Astrocyte of the spinal cord (primary cell): ENCODE measurements around the gene ZNF366.

Experiments used
- DNase-seq: peaks from one replicate; pipeline ENCODE4 v3.0.0; 2011; ENCODE audit warnings: low read depth, low spot score
- H3K4me3 ChIP-seq: 2 replicates; pipeline ENCODE4 v1.5.1; 2011; ENCODE audit warnings: low read depth, mild to moderate bottlenecking, low read length, moderate library complexity
- CTCF ChIP-seq: IDR thresholded peaks from 2 replicates; pipeline ENCODE4 v1.5.1; 2012; ENCODE audit warnings: low read depth, mild to moderate bottlenecking, low read length, inconsistent platforms
- in situ Hi-C: cut with HindIII; loops from 2 replicates; pipeline ENCODE4 v1.10.0; 2017; ENCODE audit warnings: low sequenced_read_pairs

ZNF366 gene

DNA sequence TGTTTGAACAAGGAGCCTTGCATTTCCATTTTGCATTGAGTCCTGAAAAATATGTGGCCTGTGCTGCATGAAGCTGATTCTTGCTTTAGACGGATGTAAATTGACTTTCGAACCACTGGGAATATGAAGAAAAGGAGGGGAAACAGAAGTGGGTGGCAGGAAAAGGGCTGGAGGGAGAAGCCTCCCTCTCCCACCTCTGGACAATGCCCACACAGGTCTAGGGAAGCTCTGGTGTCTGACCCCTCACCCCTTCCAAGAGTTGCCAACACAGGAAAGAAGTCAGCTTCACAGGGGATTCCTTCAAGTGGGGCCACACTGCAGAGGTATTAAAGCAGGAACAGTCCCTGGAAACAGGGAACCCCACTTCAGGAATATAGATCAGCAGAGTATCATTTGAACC lies 52.2 kb downstream of the ZNF366 start:
- H3K4me3 ChIP-seq = no peak overlapping the region
- in situ Hi-C loops = no loop called here
- TF ChIP-seq CTCF = no peak
- no peak for DNase-seq

- no peak overlapping the region for H3K4me3 ChIP-seq
- in situ Hi-C loops = no loop called here
- no peak for TF ChIP-seq CTCF
- DNase-seq = no peak
Measured at GRCh38 chr5:72453246-72453775, 53.9 kb downstream of the ZNF366 start.

GRCh38 chr5:72452515-72453245 lies 54.5 kb downstream of the ZNF366 start:
- peak; percentile 81 for DNase-seq
- no peak overlapping the region for H3K4me3 ChIP-seq
- in situ Hi-C loops = no loop called here
- TF ChIP-seq CTCF = no peak

DNA sequence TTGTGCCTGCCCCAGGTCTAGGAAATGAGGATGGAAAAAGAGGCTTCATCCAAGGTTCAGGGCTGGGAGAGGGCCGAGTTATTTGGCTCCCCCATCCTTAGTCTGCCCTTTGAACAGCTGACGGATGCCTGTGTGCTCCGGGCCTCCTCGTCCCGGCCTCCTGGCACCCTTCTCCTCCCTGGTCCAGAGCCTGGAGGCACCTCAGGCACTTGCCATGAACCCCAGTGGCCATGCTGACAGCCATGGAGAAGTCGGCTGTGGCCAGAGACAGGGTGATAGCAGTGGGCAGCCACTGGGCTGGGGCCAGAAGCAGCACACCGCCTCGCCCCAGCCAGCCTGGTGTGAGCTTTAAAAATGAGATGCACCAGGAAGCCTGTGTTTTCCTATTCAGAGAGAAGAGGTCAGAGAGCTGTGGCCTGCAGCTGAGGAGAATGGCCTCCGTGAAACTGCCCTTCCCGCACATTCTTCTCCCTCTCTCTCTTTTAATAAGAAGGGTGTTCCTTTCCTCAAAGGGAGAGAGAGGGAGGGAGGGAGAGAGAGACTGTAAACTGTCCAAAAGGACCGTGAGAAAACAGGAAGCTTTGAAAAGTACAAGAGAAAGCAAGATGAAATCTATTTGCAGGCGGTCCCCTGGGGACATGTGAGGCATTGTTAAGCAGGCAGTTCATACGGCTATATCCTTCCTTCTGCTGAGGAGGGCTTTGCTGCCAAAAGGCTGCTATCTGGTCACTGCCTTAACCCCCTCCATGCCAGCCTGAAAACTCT lies 55.3 kb downstream of the ZNF366 start:
- in situ Hi-C loops = no loop called here
- H3K4me3 ChIP-seq = no peak overlapping the region
- DNase-seq = peak; percentile 92
- no peak for TF ChIP-seq CTCF

- in situ Hi-C loops = no loop called here
- no peak for TF ChIP-seq CTCF
- no peak overlapping the region for H3K4me3 ChIP-seq
- no peak for DNase-seq
Measured at GRCh38 chr5:72448368-72448767, 58.8 kb downstream of the ZNF366 start.

DNA sequence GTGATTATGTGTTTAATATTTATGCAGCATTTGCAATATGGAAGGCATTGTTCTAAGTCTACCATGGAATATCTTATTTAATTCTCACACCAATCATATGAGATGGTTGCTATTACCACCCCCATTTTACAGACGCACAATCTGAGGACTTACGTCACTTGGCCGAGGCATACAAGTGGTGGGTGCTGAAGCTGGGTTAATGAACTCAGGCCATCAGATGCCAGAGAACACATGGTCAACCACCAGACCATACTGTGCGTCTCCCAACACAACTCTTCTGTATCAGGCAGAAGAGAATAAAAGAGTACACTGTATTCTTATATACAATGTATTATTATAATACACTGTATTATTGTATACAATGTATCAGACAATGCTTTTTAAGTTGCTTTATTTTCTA lies 59.5 kb downstream of the ZNF366 start:
- in situ Hi-C loops = no loop called here
- TF ChIP-seq CTCF = no peak
- DNase-seq = no peak
- H3K4me3 ChIP-seq = no peak overlapping the region
